Transverse colon (tissue), 4 donors: Measurements from ENCODE around the gene DLST. TPM values are rescaled to one million over a fixed set of nuclear protein-coding genes. Genes with fewer than 3 reads are reported as not detected.

Source experiments
- DNase-seq: peaks from one replicate; pipeline ENCODE4 v3.0.0-alpha.2; 2019
- H3K27ac ChIP-seq, 4 donors: fragments of 200-600 bp; sonication (generic); 2 replicates each; pipeline ENCODE4 v1.5.1; 2016 to 2018; ENCODE audit warnings: inconsistent platforms in 4 of 4
- H3K27me3 ChIP-seq: fragments of 200-600 bp; sonication (generic); 2 replicates; pipeline ENCODE4 v1.5.1; 2017; ENCODE audit warnings: inconsistent platforms
- H3K36me3 ChIP-seq, 4 donors: fragments of 200-600 bp; sonication (generic); 2 replicates each; pipeline ENCODE4 v1.5.1; 2017 to 2019; ENCODE audit warnings: inconsistent platforms in 4 of 4
- H3K4me1 ChIP-seq, 4 donors: fragments of 200-600 bp; sonication (generic); 2 replicates each; pipeline ENCODE4 v1.5.1; 2017 to 2020; ENCODE audit warnings: inconsistent platforms in 4 of 4
- H3K4me3 ChIP-seq, 4 donors: fragments of 200-600 bp; sonication (generic); 1 replicate in 1 of 4; 2 replicates in 3 of 4; pipeline versions ENCODE4 v1.5.1 to v1.6.1; 2017 to 2019; ENCODE audit warnings: inconsistent platforms in 4 of 4
- H3K9me3 ChIP-seq, 2 donors: fragments of 200-600 bp; sonication (generic); 2 replicates each; pipeline ENCODE4 v1.5.1; 2017 to 2019; ENCODE audit warnings: inconsistent platforms in 2 of 2
- EP300 ChIP-seq: sonication (generic); formaldehyde crosslinking; IDR thresholded peaks from one replicate; pipeline ENCODE4 v1.6.1; 2017; ENCODE audit warnings: antibody characterized with exemption, low read depth
- POLR2A ChIP-seq: fragments of 450-650 bp; IDR thresholded peaks from one replicate; pipeline ENCODE4 v1.6.1; 2016; ENCODE audit warnings: antibody characterized with exemption, mild to moderate bottlenecking, moderate library complexity
- POLR2AphosphoS5 ChIP-seq, 3 donors: sonication (generic); formaldehyde crosslinking; IDR thresholded peaks; one replicate each; pipeline ENCODE4 v1.6.1; 2016; ENCODE audit warnings: antibody characterized with exemption in 3 of 3
- WGBS, 2 donors: methylation state at CpG; one replicate each; pipeline ENCODE4 v1.1.5; 2018; ENCODE audit warnings: low coverage in 1 of 2; 5-methylcytosine and 5-hydroxymethylcytosine counted together
- in situ Hi-C, 4 donors: fragments of 200-750 bp; cut with MboI; loops; one replicate each; pipeline versions ENCODE4 v1.15.0 to v1.15.1; 2017; ENCODE audit warnings: low sequenced_read_pairs in 3 of 4, low pct_ligation_motif_present in 1 of 4, low pct_unique_long_range_greater_than_20kb in 1 of 4
- intact Hi-C: fragments of 100-400 bp; cut with DNase I; formaldehyde crosslinking; loops from one replicate; pipeline ENCODE4 v1.15.1; 2023; ENCODE audit warnings: low total_unique reads
- total RNA-seq, 4 donors: library from RNA; depleted of rRNA; stranded (reverse); fragments of >200 nt; gene quantifications; one replicate each; pipeline ENCODE4 v1.1.0, GENCODE V29; 2016
- TF ChIP-seq, protein P1 (sequence below), 5 experiments: fragments of 200-600 bp in 3 of 5; fragments of 450-650 bp in 2 of 5; sonication (generic) in 3 of 5; IDR thresholded peaks; 1 replicate in 2 of 5; 2 replicates in 3 of 5; pipeline ENCODE4 v1.5.1; 2016 to 2017; ENCODE audit warnings: antibody characterized with exemption in 5 of 5, inconsistent platforms in 3 of 5, mild to moderate bottlenecking in 2 of 5, moderate library complexity in 1 of 5

The DLST gene
- total RNA-seq, 4 donors from 2014 or later = 65.1 to 135 (median 103) TPM

DNA sequence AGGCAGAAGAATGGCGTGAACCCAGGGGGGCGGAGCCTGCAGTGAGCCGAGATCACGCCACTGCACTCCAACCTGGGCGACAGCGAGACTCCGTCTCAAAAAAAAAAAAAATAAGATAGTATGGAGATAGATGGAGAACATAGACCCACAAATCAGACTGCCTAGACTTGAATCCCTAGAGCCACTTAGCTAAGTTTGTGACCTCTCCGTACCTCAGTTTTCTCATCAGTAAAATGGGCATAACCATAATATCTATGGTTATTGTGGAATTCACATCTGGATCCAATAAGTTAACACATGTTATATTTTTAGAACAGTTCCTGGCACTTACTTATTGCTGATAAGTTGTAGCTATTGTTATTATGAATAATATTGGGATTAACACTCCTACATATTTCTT, 13.0 kb upstream of the DLST start:
- Histone ChIP-seq H3K9me3 (no peaks in the 10 kb centered on the region), H3K36me3 (no peaks in the 10 kb centered on the region), H3K4me3 (no peak overlapping the region), H3K27me3 (no peaks in the 10 kb centered on the region), H3K27ac (no peak overlapping the region), H3K4me1 (no peaks in the 10 kb centered on the region)
- in situ Hi-C loops (loop anchor here in 1 of 4 donors (10.0 kb wide), 1 partner anchor 46 kb away; no protein-coding TSS in a partner anchor), intact Hi-C loops (no loop called here)
- DNase-seq = no peak
- TF ChIP-seq, protein P1, sequence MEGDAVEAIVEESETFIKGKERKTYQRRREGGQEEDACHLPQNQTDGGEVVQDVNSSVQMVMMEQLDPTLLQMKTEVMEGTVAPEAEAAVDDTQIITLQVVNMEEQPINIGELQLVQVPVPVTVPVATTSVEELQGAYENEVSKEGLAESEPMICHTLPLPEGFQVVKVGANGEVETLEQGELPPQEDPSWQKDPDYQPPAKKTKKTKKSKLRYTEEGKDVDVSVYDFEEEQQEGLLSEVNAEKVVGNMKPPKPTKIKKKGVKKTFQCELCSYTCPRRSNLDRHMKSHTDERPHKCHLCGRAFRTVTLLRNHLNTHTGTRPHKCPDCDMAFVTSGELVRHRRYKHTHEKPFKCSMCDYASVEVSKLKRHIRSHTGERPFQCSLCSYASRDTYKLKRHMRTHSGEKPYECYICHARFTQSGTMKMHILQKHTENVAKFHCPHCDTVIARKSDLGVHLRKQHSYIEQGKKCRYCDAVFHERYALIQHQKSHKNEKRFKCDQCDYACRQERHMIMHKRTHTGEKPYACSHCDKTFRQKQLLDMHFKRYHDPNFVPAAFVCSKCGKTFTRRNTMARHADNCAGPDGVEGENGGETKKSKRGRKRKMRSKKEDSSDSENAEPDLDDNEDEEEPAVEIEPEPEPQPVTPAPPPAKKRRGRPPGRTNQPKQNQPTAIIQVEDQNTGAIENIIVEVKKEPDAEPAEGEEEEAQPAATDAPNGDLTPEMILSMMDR (IDR thresholded peaks at IDR 0.05) = no peak
- TF ChIP-seq POLR2AphosphoS5 (IDR thresholded peaks at IDR 0.05) (no peak), POLR2A (no peak)
- 88 to 89% methylated on average over 7 to 8 of the region's 8 CpGs for WGBS, 2 donors

DNA sequence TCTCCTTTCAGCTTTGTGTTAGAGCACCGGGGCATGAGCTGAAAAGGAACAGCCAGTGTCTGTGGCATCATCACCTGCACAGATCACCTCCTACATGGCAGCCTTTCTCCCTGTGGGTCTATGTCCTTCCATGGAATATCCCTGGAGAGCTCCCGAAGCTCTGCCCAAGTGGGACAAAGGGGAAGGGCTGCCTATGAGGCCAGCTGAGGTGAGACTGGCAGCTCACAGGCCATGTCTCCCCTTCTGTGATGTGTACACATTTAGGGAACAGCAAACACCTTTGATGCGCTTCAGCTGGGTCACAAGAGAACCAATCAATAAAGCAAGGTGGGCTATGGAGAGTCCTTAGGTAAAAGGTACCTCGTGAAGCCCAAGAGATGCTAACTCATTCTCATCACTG, 9.9 kb upstream of the DLST start:
- in situ Hi-C loops (no loop called here), intact Hi-C loops (no loop called here)
- Histone ChIP-seq H3K4me3 (no peak overlapping the region), H3K4me1 (no peaks in the 10 kb centered on the region), H3K36me3 (no peaks in the 10 kb centered on the region), H3K27ac (no peak overlapping the region), H3K9me3 (no peaks in the 10 kb centered on the region), H3K27me3 (no peaks in the 10 kb centered on the region)
- DNase-seq = no peak
- 81 to 84% methylated on average over 3 to 4 of the region's 4 CpGs for WGBS, 2 donors
- TF ChIP-seq POLR2AphosphoS5 (IDR thresholded peaks at IDR 0.05) (no peak), POLR2A (no peak)

DNA sequence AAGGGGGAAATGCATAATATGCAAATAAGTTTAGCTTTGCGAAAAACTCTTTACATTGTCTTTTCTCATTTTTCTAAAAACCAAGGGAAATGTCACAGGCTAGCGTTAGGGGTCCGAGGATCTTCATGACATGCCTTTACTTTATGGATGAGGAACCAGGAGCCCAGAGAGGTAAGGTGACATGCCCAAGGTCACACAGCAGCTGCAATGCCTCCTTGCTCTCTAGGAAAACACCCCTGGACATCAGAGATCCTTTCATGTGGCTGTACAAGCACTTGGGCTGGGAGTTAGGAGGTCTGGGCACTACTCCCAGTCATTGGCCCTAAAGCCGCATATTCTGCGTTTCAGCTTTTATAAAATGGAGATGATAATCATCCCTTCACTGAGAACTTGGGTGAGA, 6.5 kb upstream of the DLST start:
- H3K9me3 ChIP-seq = no peaks in the 10 kb centered on the region
- H3K36me3 ChIP-seq = no peaks in the 10 kb centered on the region
- no peak for DNase-seq
- no peaks in the 10 kb centered on the region for H3K4me1 ChIP-seq
- H3K27ac ChIP-seq = no peak overlapping the region
- in situ Hi-C loops = no loop called here
- intact Hi-C loops = no loop called here
- no peak overlapping the region for H3K4me3 ChIP-seq
- no peak for TF ChIP-seq POLR2AphosphoS5 (IDR thresholded peaks at IDR 0.05)
- no peak for TF ChIP-seq EP300
- TF ChIP-seq POLR2A = no peak
- TF ChIP-seq, protein P1 (IDR thresholded peaks at IDR 0.05) = no peak
- 93 to 95% methylated on average over 5 of the region's 5 CpGs for WGBS, 2 donors
- H3K27me3 ChIP-seq = no peaks in the 10 kb centered on the region

DNA sequence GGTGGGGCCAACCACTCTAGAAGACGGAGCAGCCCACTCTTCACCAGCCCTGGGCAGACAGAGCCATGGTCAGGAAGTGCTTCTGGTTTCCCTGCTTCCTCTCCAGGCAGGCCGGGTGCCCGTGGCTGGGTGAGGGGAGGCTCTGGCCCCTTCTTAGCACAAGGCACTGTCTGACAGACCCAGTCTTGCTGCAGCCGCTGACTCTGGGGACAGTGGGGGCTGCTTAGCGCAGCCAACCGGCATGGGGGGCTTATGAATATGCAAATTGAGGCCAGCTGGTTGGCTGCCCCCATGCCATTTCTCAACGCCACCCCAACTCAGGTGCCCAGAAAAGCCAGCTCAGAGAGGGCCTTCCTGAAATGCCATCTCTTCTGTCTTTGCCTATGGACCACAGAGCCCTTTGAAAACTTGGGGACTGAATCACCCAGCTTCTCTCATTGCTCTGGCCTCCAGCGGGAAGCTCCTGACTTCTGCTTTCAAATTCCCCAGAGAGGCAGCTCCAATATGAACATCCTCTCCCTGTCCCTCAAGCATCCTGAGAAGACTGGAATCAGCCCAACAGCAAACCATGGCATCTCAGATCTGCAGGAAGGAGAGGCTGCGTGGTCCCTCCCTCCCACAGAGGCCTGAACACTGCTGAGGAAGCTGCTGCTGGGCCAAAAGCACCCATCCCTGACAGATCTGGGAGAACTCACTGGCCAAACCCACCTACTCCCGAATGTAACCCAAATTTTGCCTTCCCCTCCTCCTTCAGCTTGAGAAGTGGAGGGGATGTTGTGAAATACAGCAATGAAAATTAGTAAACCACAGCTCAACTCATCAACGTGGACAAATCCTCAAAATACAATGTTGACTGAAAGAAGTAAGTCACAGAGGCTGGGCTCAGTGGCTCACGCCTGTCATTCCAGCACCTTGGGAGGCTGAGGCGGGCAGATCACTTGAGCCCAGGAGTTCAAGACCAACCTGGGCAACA, 5.5 kb upstream of the DLST start, which contains the start of gene PROX2:
PROX2 (minus strand) TSS at position 205 of the 973 bp plus-strand sequence. CDS start 12,311 bp downstream, outside the sequence.
- Histone ChIP-seq H3K27me3 (no peaks in the 10 kb centered on the region), H3K9me3 (no peaks in the 10 kb centered on the region), H3K4me3 (no peak within 1 kb of the TSS), H3K36me3 (no peaks in the 10 kb centered on the region), H3K4me1 (peaks cover 0 to 6% (median 4%) of the 10 kb centered on the region in 4 donors), H3K27ac (no peak within 1 kb of the TSS)
- intact Hi-C loops (no loop called here), in situ Hi-C loops (no loop called here)
- TF ChIP-seq EP300 = no peak
- TF ChIP-seq POLR2AphosphoS5 (IDR thresholded peaks at IDR 0.05) = no peak
- TF ChIP-seq, protein P1 (IDR thresholded peaks at IDR 0.05) = no peak
- no peak for TF ChIP-seq POLR2A
- WGBS, 2 donors = 63 to 100% methylated on average over 1 to 13 of the region's 13 CpGs
- no peak for DNase-seq
